ENCODE data around the gene KRTAP5-8.
"Not testable (repeated sequence)": the region's sequence is repeated elsewhere in the genome, so short reads cannot be mapped to it uniquely, and the experiment has no call there.

GRCh38 chr11:71576688-71577465 is 39.1 kb downstream of the KRTAP5-8 start:
- not testable (repeated sequence) for TF ChIP-seq CTCF (conservative IDR thresholded peaks at IDR 0.05; ENCODE audit: low read depth, low read length); EZH2 (IDR thresholded peaks at IDR 0.05; ENCODE audit: low read length, unreplicated experiment)
